Measurements from ENCODE around the gene RIMBP2. TPM values are rescaled to one million over a fixed set of nuclear protein-coding genes. Genes with fewer than 3 reads are reported as not detected.

The RIMBP2 gene
- total and polyA plus RNA-seq, 2 experiments from 2014 or later, result 0.31 to 0.37 TPM

GRCh38 chr12:130622803-130623202 lies 93.3 kb downstream of the RIMBP2 start:
- Histone ChIP-seq H3K36me3 (ENCODE audit: insufficient read depth) (no peaks in the 10 kb centered on the region), H3K27ac (ENCODE audit: low read depth) (no peak overlapping the region), H3K27me3 (ENCODE audit: insufficient read depth) (no peaks in the 10 kb centered on the region), H3F3A (replicated peaks; ENCODE audit: low read depth) (no peaks in the 10 kb centered on the region), H3K79me2 (replicated peaks; ENCODE audit: insufficient read depth) (no peaks in the 10 kb centered on the region), H2AFZ (no peak overlapping the region), H3K4me3 (no peak overlapping the region), H3K9me2 (ENCODE audit: insufficient read depth) (no peaks in the 10 kb centered on the region), H3K4me2 (no peak overlapping the region), H3K4me1 (ENCODE audit: insufficient read depth) (no peaks in the 10 kb centered on the region), H4K20me1 (replicated peaks; ENCODE audit: insufficient read depth) (no peaks in the 10 kb centered on the region)
- no peaks in the 10 kb centered on the region for H3K4me1 Mint-ChIP-seq
- ATAC-seq (no peak), DNase-seq (ENCODE audit: low spot score) (no peak)
- peaks cover 10% of the 10 kb centered on the region; the same call in 2 of the 3 replicates for H3K36me3 Mint-ChIP-seq (ENCODE audit: low read depth)
- no peak overlapping the region for H3K27ac Mint-ChIP-seq
- peaks cover 61% of the 10 kb centered on the region for H3K9me3 Mint-ChIP-seq
- TF ChIP-seq POLR2AphosphoS5 (IDR thresholded peaks at IDR 0.05; ENCODE audit: low read depth) (no peak), REST (IDR thresholded peaks at IDR 0.05; ENCODE audit: unreplicated experiment) (no peak), CTCF (conservative IDR thresholded peaks at IDR 0.05; ENCODE audit: low read depth in 2 of 2) (no peak), ZNF331 (CRISPR knock-in tag; IDR thresholded peaks at IDR 0.05; ENCODE audit: low read depth) (no peak), STAT1 (IDR thresholded peaks at IDR 0.05; ENCODE audit: unreplicated experiment) (no peak), ZNF462 (CRISPR knock-in tag; IDR thresholded peaks at IDR 0.05) (no peak), ZNF114 (CRISPR knock-in tag; IDR thresholded peaks at IDR 0.05) (no peak), NANOG (IDR thresholded peaks at IDR 0.05; ENCODE audit: borderline replicate concordance) (no peak), EZH2 (IDR thresholded peaks at IDR 0.05; ENCODE audit: low read depth, unreplicated experiment) (no peak), ETS1 (IDR thresholded peaks at IDR 0.05) (no peak), JUNB (IDR thresholded peaks at IDR 0.05; ENCODE audit: unreplicated experiment) (no peak)
- peaks cover 3% of the 10 kb centered on the region for H3K27me3 Mint-ChIP-seq (ENCODE audit: insufficient read depth, low read depth, poor library complexity)
- H3K4me3 Mint-ChIP-seq, result no peak overlapping the region
